Colonic mucosa (tissue), 4 donors: Measurements from ENCODE around the gene BAX. TPM values are rescaled to one million over a fixed set of nuclear protein-coding genes. Genes with fewer than 3 reads are reported as not detected.

Experiments used
- DNase-seq: peaks from one replicate; pipeline ENCODE4 v3.0.0-alpha.2; 2020
- H3K27ac ChIP-seq: fragments of 200-600 bp; one replicate; pipeline ENCODE4 v1.8.0; 2021
- H3K27me3 ChIP-seq: fragments of 200-600 bp; one replicate; pipeline ENCODE4 v1.8.0; 2021
- H3K36me3 ChIP-seq: fragments of 200-600 bp; one replicate; pipeline ENCODE4 v1.8.0; 2021
- H3K4me1 ChIP-seq: fragments of 200-600 bp; one replicate; pipeline ENCODE4 v1.8.0; 2021; ENCODE audit warnings: mild to moderate bottlenecking
- H3K4me3 ChIP-seq: fragments of 200-600 bp; one replicate; pipeline ENCODE4 v1.8.0; 2021
- H3K9ac ChIP-seq, 2 donors: one replicate each; pipeline ENCODE4 v1.7.0; 2013; ENCODE audit warnings: control low read depth in 2 of 2, low read depth in 2 of 2, low read length in 2 of 2
- H3K9me3 ChIP-seq: fragments of 200-600 bp; one replicate; pipeline ENCODE4 v1.8.0; 2021
- CTCF ChIP-seq: fragments of 200-600 bp; IDR thresholded peaks from one replicate; pipeline ENCODE4 v1.8.0; 2022; ENCODE audit warnings: antibody characterized with exemption, mild to moderate bottlenecking
- intact Hi-C: fragments of 100-400 bp; cut with DNase I; formaldehyde crosslinking; loops from one replicate; pipeline ENCODE4 v1.14.1; 2022
- total RNA-seq, 2 donors: library from RNA; stranded (reverse); fragmentation: NEBNext Ultra II Directional in 1 of 2; extraction: Animal tissue kit (Norgen Biotek cat#: 25700) in 1 of 2; gene quantifications; one replicate each; pipeline ENCODE4 v1.2.1, GENCODE V29; 2021
- donor health status: healthy.
- donor health status: DM: no; HTN: no; CAD: no.
- donor health status: DM: no; HTN: no; CAD: no.

Gene BAX
- total RNA-seq, 2 donors from 2014 or later: 144 to 223 TPM

- intact Hi-C loops: loop anchor here (5.0 to 10.0 kb wide), 2 partner anchors 90 to 168 kb away; partner anchors contain the start of gene PPP1R15A
- H3K4me1 ChIP-seq: no peaks in the 10 kb centered on the region
- TF ChIP-seq CTCF: no peak
- DNase-seq: peak; percentile 98
- H3K36me3 ChIP-seq: no peaks in the 10 kb centered on the region
- peak within 1 kb of the TSS; percentile 76 for H3K27ac ChIP-seq
- no peaks in the 10 kb centered on the region for H3K27me3 ChIP-seq
- H3K9me3 ChIP-seq: no peaks in the 10 kb centered on the region
- H3K9ac ChIP-seq: peak within 1 kb of the TSS; percentile 64 to 93
- peak within 1 kb of the TSS; percentile 89 for H3K4me3 ChIP-seq
These were observed 10.5 kb downstream of the BAX start, which contains the start of gene FTL for GRCh38 chr19:48965040-48965805. Gene FTL, plus strand, starts transcription at chr19:48965309. Its CDS starts 199 bp downstream, at chr19:48965508.

- no peaks in the 10 kb centered on the region for H3K9me3 ChIP-seq
- no peaks in the 10 kb centered on the region for H3K27me3 ChIP-seq
- H3K27ac ChIP-seq: peak overlapping the region; percentile 76
- peak overlapping the region; percentile 89 for H3K4me3 ChIP-seq
- no peaks in the 10 kb centered on the region for H3K4me1 ChIP-seq
- H3K36me3 ChIP-seq: no peaks in the 10 kb centered on the region
- intact Hi-C loops: loop anchor here (5.0 to 10.0 kb wide), 2 partner anchors 91 to 169 kb away; partner anchors contain the start of gene PPP1R15A
- peak; percentile 91 for DNase-seq
- H3K9ac ChIP-seq: peak overlapping the region; percentile 64 to 78
- TF ChIP-seq CTCF: no peak
These were observed 11.3 kb downstream of the BAX start for GRCh38 chr19:48965806-48966540.

GRCh38 chr19:48966541-48967345 lies 12.1 kb downstream of the BAX start:
- H3K4me1 ChIP-seq: no peaks in the 10 kb centered on the region
- H3K9ac ChIP-seq: peak overlapping the region; percentile 64 to 78
- H3K4me3 ChIP-seq: peak overlapping the region; percentile 89
- no peaks in the 10 kb centered on the region for H3K36me3 ChIP-seq
- H3K27ac ChIP-seq: peak overlapping the region; percentile 76
- H3K27me3 ChIP-seq: no peaks in the 10 kb centered on the region
- no peak for DNase-seq
- intact Hi-C loops: loop anchor here (5.0 to 10.0 kb wide), 2 partner anchors 92 to 169 kb away; partner anchors contain the start of gene PPP1R15A
- no peak for TF ChIP-seq CTCF
- H3K9me3 ChIP-seq: no peaks in the 10 kb centered on the region

- intact Hi-C loops: loop anchor here (5.0 to 10.0 kb wide), 2 partner anchors 93 to 170 kb away; partner anchors contain the start of gene PPP1R15A
- peak overlapping the region; percentile 76 for H3K27ac ChIP-seq
- H3K9me3 ChIP-seq: no peaks in the 10 kb centered on the region
- H3K4me1 ChIP-seq: no peaks in the 10 kb centered on the region
- H3K9ac ChIP-seq: no peak overlapping the region
- no peaks in the 10 kb centered on the region for H3K36me3 ChIP-seq
- peak overlapping the region; percentile 89 for H3K4me3 ChIP-seq
- no peaks in the 10 kb centered on the region for H3K27me3 ChIP-seq
- DNase-seq: no peak
- no peak for TF ChIP-seq CTCF
These were observed 12.9 kb downstream of the BAX start for GRCh38 chr19:48967346-48968178.
